Stimulated activated effector memory CD8-positive, alpha-beta T cell treated with anti-CD3 and anti-CD28 coated beads, Interleukin-12 subunit alpha, Interleukin-12 subunit beta, amount 100 ng/mL, for 72 hours (primary cell): ENCODE results near the gene JUN.

Experiments
- ATAC-seq: fragments of 150-1000 bp; cut with Tn5 transposase; 2 replicates; pipeline ENCODE4 v1.10.0; 2021
- DNase-seq, 2 donors: peaks; one replicate each; pipeline ENCODE4 v3.0.0; 2021 to 2022; ENCODE audit warnings: low spot score in 2 of 2
- H3K27ac Mint-ChIP-seq: one replicate; pipeline ENCODE4 v1.8.0; 2022; ENCODE audit warnings: mild to moderate bottlenecking, mixed read lengths
- H3K36me3 Mint-ChIP-seq: one replicate; pipeline ENCODE4 v1.8.0; 2022; ENCODE audit warnings: mild to moderate bottlenecking, mixed read lengths
- H3K4me1 Mint-ChIP-seq: one replicate; pipeline ENCODE4 v1.8.0; 2022; ENCODE audit warnings: mixed read lengths
- H3K4me3 Mint-ChIP-seq: one replicate; pipeline ENCODE4 v1.8.0; 2022; ENCODE audit warnings: mild to moderate bottlenecking, mixed read lengths
- H3K9me3 Mint-ChIP-seq: one replicate; pipeline ENCODE4 v1.8.0; 2022; ENCODE audit warnings: mixed read lengths

Gene JUN

GRCh38 chr1:58782178-58783089 lies 1.4 kb downstream of the JUN start:
- peak; percentile 4 for ATAC-seq
- peak overlapping the region; percentile 96 for H3K27ac Mint-ChIP-seq
- peaks cover 56% of the 10 kb centered on the region for H3K36me3 Mint-ChIP-seq
- peak overlapping the region; percentile 93 for H3K4me3 Mint-ChIP-seq
- peaks cover 35% of the 10 kb centered on the region for H3K4me1 Mint-ChIP-seq
- H3K9me3 Mint-ChIP-seq, result no peaks in the 10 kb centered on the region
- peak; percentile 59 to 81 for DNase-seq

DNA sequence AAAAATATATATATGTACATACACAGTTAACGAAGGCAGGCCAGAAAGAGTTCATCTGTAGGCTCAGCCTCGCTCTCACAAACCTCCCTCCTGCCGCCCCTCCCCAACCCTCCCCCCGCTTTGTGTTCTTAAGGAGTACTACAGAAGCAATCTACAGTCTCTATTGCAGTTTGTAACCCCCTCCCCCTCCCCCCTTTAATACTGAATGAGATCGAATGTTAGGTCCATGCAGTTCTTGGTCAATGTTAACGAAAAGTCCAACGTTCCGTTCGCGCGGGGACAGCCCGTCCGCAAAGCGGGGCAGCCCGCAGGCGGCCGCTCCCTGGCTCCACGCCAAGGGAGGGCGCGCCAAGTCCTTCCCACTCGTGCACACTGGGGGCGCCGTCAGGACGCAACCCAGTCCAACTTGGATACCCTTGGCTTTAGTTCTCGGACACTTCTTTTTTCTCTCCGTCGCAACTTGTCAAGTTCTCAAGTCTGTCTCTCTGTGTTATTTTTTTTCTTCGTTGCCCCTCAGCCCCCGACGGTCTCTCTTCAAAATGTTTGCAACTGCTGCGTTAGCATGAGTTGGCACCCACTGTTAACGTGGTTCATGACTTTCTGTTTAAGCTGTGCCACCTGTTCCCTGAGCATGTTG lies 2.2 kb downstream of the JUN start:
- Mint-ChIP-seq H3K36me3 (peaks cover 56% of the 10 kb centered on the region), H3K4me3 (peak overlapping the region; percentile 93), H3K4me1 (peaks cover 28% of the 10 kb centered on the region), H3K9me3 (no peaks in the 10 kb centered on the region), H3K27ac (peak overlapping the region; percentile 96)
- ATAC-seq (no peak), DNase-seq (peak; percentile 53 to 78)

GRCh38 chr1:58780836-58781452 lies 2.9 kb downstream of the JUN start:
- no peaks in the 10 kb centered on the region for H3K9me3 Mint-ChIP-seq
- H3K27ac Mint-ChIP-seq, result peak overlapping the region; percentile 96
- H3K36me3 Mint-ChIP-seq, result peaks cover 56% of the 10 kb centered on the region
- H3K4me1 Mint-ChIP-seq, result peaks cover 24% of the 10 kb centered on the region
- DNase-seq (no peak), ATAC-seq (no peak)
- H3K4me3 Mint-ChIP-seq, result peak overlapping the region; percentile 93

GRCh38 chr1:58780411-58780810 lies 3.4 kb downstream of the JUN start:
- H3K27ac Mint-ChIP-seq, result peak overlapping the region; percentile 96
- no peaks in the 10 kb centered on the region for H3K9me3 Mint-ChIP-seq
- ATAC-seq (no peak), DNase-seq (no peak)
- peaks cover 24% of the 10 kb centered on the region for H3K4me1 Mint-ChIP-seq
- peaks cover 56% of the 10 kb centered on the region for H3K36me3 Mint-ChIP-seq
- peak overlapping the region; percentile 93 for H3K4me3 Mint-ChIP-seq

GRCh38 chr1:58779801-58780382 lies 4.0 kb downstream of the JUN start:
- Mint-ChIP-seq H3K4me1 (peaks cover 24% of the 10 kb centered on the region), H3K4me3 (peak overlapping the region; percentile 93), H3K9me3 (no peaks in the 10 kb centered on the region), H3K36me3 (peaks cover 53% of the 10 kb centered on the region), H3K27ac (peak overlapping the region; percentile 96)
- no peak for DNase-seq
- no peak for ATAC-seq

- Mint-ChIP-seq H3K9me3 (no peaks in the 10 kb centered on the region), H3K4me3 (no peak overlapping the region), H3K36me3 (peaks cover 46% of the 10 kb centered on the region), H3K4me1 (peaks cover 24% of the 10 kb centered on the region), H3K27ac (no peak overlapping the region)
- ATAC-seq (no peak), DNase-seq (no peak)
These were observed 4.6 kb downstream of the JUN start for GRCh38 chr1:58779059-58779754.

- ATAC-seq, result no peak
- Mint-ChIP-seq H3K4me3 (no peak overlapping the region), H3K9me3 (no peaks in the 10 kb centered on the region), H3K27ac (no peak overlapping the region), H3K4me1 (peaks cover 24% of the 10 kb centered on the region), H3K36me3 (peaks cover 39% of the 10 kb centered on the region)
- DNase-seq, result no peak
These were observed 5.4 kb downstream of the JUN start for GRCh38 chr1:58778385-58779000.

DNA sequence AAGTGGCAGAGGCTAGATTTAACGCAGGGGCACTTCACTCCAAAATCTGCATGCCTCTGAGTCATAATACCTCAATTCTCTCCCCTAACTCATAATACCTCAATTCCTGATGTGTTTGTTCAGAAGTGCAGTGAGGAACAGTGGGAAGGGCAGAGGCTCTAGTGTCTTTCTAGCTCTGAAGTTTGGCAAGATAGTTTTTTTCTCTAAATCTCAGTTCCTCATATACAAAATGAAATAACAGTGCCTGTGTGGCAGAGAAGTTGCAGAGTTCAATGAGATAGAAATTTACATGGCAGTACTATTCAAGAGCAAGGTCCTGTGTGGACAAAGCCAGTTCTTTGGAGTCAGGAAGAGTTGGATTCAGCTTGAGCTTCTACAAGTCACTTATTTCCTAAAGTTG lies 9.8 kb downstream of the JUN start:
- DNase-seq (no peak), ATAC-seq (no peak)
- Mint-ChIP-seq H3K4me1 (peaks cover 5% of the 10 kb centered on the region), H3K4me3 (no peak overlapping the region), H3K27ac (no peak overlapping the region), H3K36me3 (no peaks in the 10 kb centered on the region), H3K9me3 (no peaks in the 10 kb centered on the region)

DNA sequence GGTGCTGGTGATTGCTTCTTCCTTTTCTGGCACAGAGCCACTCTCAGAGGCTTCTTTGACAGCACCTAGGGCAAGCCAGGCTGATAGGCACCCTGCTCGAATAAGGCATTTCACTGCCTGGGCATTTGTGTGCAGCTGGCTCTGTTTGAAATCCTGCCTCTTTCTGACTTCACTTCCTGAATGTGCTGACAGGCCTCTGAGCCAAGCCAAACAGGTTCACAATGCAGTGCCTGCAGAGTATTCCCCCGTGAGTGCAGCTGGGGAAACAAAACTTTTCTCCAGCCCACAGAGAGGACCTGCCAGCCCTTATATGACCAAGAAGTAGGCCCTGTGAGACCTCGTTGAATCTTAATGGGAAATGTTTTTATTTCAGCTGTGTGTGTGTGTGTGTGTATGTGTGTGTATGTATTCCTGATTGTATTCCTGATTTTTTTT lies 10.4 kb downstream of the JUN start:
- no peaks in the 10 kb centered on the region for H3K9me3 Mint-ChIP-seq
- DNase-seq (no peak), ATAC-seq (no peak)
- no peak overlapping the region for H3K27ac Mint-ChIP-seq
- H3K4me1 Mint-ChIP-seq, result peaks cover 5% of the 10 kb centered on the region
- H3K36me3 Mint-ChIP-seq, result no peaks in the 10 kb centered on the region
- H3K4me3 Mint-ChIP-seq, result no peak overlapping the region

GRCh38 chr1:58769809-58770320 lies 14.0 kb downstream of the JUN start:
- H3K27ac Mint-ChIP-seq, result no peak overlapping the region
- ATAC-seq (peak; percentile 83), DNase-seq (no peak)
- no peaks in the 10 kb centered on the region for H3K9me3 Mint-ChIP-seq
- no peaks in the 10 kb centered on the region for H3K36me3 Mint-ChIP-seq
- no peak overlapping the region for H3K4me3 Mint-ChIP-seq
- H3K4me1 Mint-ChIP-seq, result peaks cover 5% of the 10 kb centered on the region

- ATAC-seq (no peak), DNase-seq (no peak)
- Mint-ChIP-seq H3K27ac (no peak overlapping the region), H3K36me3 (no peaks in the 10 kb centered on the region), H3K4me3 (no peak overlapping the region), H3K9me3 (no peaks in the 10 kb centered on the region), H3K4me1 (peaks cover 5% of the 10 kb centered on the region)
These were observed 14.7 kb downstream of the JUN start for GRCh38 chr1:58768971-58769808.

GRCh38 chr1:58768191-58768731 lies 15.6 kb downstream of the JUN start:
- H3K27ac Mint-ChIP-seq, result no peak overlapping the region
- ATAC-seq (no peak), DNase-seq (no peak)
- no peaks in the 10 kb centered on the region for H3K36me3 Mint-ChIP-seq
- peaks cover 5% of the 10 kb centered on the region for H3K4me1 Mint-ChIP-seq
- no peak overlapping the region for H3K4me3 Mint-ChIP-seq
- H3K9me3 Mint-ChIP-seq, result no peaks in the 10 kb centered on the region

GRCh38 chr1:58767143-58767542 lies 16.7 kb downstream of the JUN start:
- Mint-ChIP-seq H3K4me3 (no peak overlapping the region), H3K36me3 (no peaks in the 10 kb centered on the region), H3K9me3 (no peaks in the 10 kb centered on the region), H3K4me1 (peaks cover 5% of the 10 kb centered on the region), H3K27ac (no peak overlapping the region)
- DNase-seq (no peak), ATAC-seq (no peak)
